Caco-2 (cell line): ENCODE results near the gene PRPF39. TPM values are rescaled to one million over a fixed set of nuclear protein-coding genes. Genes with fewer than 3 reads are reported as not detected.

Source experiments
- BruUV-seq: library from RNA; stranded (reverse); fragments of 400-500 nt; replicated peaks from 2 replicates; lab custom pipeline; 2021; lab: Mats Ljungman, UMichigan
- CTCF ChIA-PET: fragments of 300-600 bp; sonication (Branson Sonifier 250); formaldehyde crosslinking; loops from one replicate; lab custom pipeline; 2022; ENCODE audit warnings: antibody characterized with exemption; lab: Charles Lee
- POLR2A ChIA-PET: fragments of 300-600 bp; sonication (Branson Sonifier 250); formaldehyde crosslinking; loops from one replicate; lab custom pipeline; 2022; ENCODE audit warnings: antibody characterized with exemption; lab: Charles Lee
- DNase-seq, 2 experiments: peaks; one replicate each; pipeline versions ENCODE4 v3.0.0 to v3.0.0-alpha.2; 2020 to 2022
- H3K27me3 ChIP-seq: replicated peaks from 2 replicates; pipeline ENCODE4 v1.6.0; 2011; ENCODE audit warnings: low read length; ENCODE audit not compliant: control insufficient read depth, insufficient read depth
- H3K36me3 ChIP-seq: 2 replicates; pipeline ENCODE4 v1.5.1; 2011; ENCODE audit warnings: low read length; ENCODE audit not compliant: control insufficient read depth, insufficient read depth
- H3K4me1 ChIP-seq: fragments of 250-450 bp; sonication (Bioruptor Pico); 2 replicates; pipeline ENCODE4 v1.5.1; 2020; ENCODE audit warnings: mild to moderate bottlenecking
- H3K4me3 ChIP-seq: 2 replicates; pipeline ENCODE4 v1.5.1; 2011; ENCODE audit warnings: low read depth, mild to moderate bottlenecking, control low read depth, low read length
- H3K9me3 ChIP-seq: fragments of 250-450 bp; sonication (Bioruptor Pico); 2 replicates; pipeline ENCODE4 v1.5.1; 2020; ENCODE audit warnings: mild to moderate bottlenecking, moderate library complexity
- H3K27ac Mint-ChIP-seq: one replicate; pipeline ENCODE4 v1.8.0; 2022; ENCODE audit warnings: mixed read lengths; ENCODE audit not compliant: unreplicated experiment
- H3K27me3 Mint-ChIP-seq: one replicate; pipeline ENCODE4 v1.8.0; 2022; ENCODE audit warnings: mixed read lengths; ENCODE audit not compliant: insufficient read depth, unreplicated experiment
- H3K36me3 Mint-ChIP-seq: one replicate; pipeline ENCODE4 v1.8.0; 2022; ENCODE audit warnings: mild to moderate bottlenecking, mixed read lengths; ENCODE audit not compliant: insufficient read depth, unreplicated experiment
- H3K4me1 Mint-ChIP-seq: one replicate; pipeline ENCODE4 v1.8.0; 2022; ENCODE audit warnings: low read depth, mixed read lengths; ENCODE audit not compliant: unreplicated experiment
- H3K4me3 Mint-ChIP-seq: one replicate; pipeline ENCODE4 v1.8.0; 2022; ENCODE audit warnings: mild to moderate bottlenecking, moderate library complexity, mixed read lengths; ENCODE audit not compliant: unreplicated experiment
- H3K9me3 Mint-ChIP-seq: one replicate; pipeline ENCODE4 v1.8.0; 2022; ENCODE audit warnings: mixed read lengths; ENCODE audit not compliant: unreplicated experiment
- intact Hi-C: fragments of 100-400 bp; cut with micrococcal nuclease; formaldehyde crosslinking; loops from one replicate; pipeline ENCODE4 v1.10.0; 2022; ENCODE audit not compliant: unreplicated experiment
- total RNA-seq: library from RNA; stranded (reverse); gene quantifications from 2 replicates; pipeline ENCODE4 v1.2.3, GENCODE V29; 2022
- TF ChIP-seq, protein P1 (sequence below), 2 experiments: fragments of 200-600 bp in 1 of 2; IDR thresholded peaks; 1 replicate in 1 of 2; 2 replicates in 1 of 2; pipeline versions ENCODE4 v1.5.1 to v1.8.0; 2011 to 2022; ENCODE audit warnings: antibody characterized with exemption in 1 of 2, control low read depth in 1 of 2, inconsistent platforms in 1 of 2, low read depth in 1 of 2, low read length in 1 of 2, mild to moderate bottlenecking in 1 of 2, moderate library complexity in 1 of 2; ENCODE audit not compliant: insufficient read depth in 1 of 2, severe bottlenecking in 1 of 2, unreplicated experiment in 1 of 2

The PRPF39 gene
- total RNA-seq, 1 experiment from 2014 or later = 22.3 TPM

- H3K36me3 Mint-ChIP-seq = no peaks in the 10 kb centered on the region
- Histone ChIP-seq H3K9me3 (no peaks in the 10 kb centered on the region), H3K36me3 (no peaks in the 10 kb centered on the region), H3K27me3 (no peaks in the 10 kb centered on the region), H3K4me3 (no peak overlapping the region), H3K4me1 (no peaks in the 10 kb centered on the region)
- H3K4me1 Mint-ChIP-seq = no peaks in the 10 kb centered on the region
- H3K27ac Mint-ChIP-seq = no peak overlapping the region
- intact Hi-C loops = no loop called here
- no TSS peak for BruUV-seq
- TF ChIP-seq, protein P1, sequence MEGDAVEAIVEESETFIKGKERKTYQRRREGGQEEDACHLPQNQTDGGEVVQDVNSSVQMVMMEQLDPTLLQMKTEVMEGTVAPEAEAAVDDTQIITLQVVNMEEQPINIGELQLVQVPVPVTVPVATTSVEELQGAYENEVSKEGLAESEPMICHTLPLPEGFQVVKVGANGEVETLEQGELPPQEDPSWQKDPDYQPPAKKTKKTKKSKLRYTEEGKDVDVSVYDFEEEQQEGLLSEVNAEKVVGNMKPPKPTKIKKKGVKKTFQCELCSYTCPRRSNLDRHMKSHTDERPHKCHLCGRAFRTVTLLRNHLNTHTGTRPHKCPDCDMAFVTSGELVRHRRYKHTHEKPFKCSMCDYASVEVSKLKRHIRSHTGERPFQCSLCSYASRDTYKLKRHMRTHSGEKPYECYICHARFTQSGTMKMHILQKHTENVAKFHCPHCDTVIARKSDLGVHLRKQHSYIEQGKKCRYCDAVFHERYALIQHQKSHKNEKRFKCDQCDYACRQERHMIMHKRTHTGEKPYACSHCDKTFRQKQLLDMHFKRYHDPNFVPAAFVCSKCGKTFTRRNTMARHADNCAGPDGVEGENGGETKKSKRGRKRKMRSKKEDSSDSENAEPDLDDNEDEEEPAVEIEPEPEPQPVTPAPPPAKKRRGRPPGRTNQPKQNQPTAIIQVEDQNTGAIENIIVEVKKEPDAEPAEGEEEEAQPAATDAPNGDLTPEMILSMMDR (IDR thresholded peaks at IDR 0.05; ENCODE audit: insufficient read depth in 1 of 2, low read depth in 1 of 2, low read length in 1 of 2, severe bottlenecking in 1 of 2, unreplicated experiment in 1 of 2) = no peak
- H3K27me3 Mint-ChIP-seq = no peaks in the 10 kb centered on the region
- no peak for DNase-seq
- no peaks in the 10 kb centered on the region for H3K9me3 Mint-ChIP-seq
- POLR2A ChIA-PET = no interaction called here
- CTCF ChIA-PET = no interaction called here
- H3K4me3 Mint-ChIP-seq = no peak overlapping the region
Measured at GRCh38 chr14:45065956-45066355, 18.0 kb upstream of the PRPF39 start.

DNA sequence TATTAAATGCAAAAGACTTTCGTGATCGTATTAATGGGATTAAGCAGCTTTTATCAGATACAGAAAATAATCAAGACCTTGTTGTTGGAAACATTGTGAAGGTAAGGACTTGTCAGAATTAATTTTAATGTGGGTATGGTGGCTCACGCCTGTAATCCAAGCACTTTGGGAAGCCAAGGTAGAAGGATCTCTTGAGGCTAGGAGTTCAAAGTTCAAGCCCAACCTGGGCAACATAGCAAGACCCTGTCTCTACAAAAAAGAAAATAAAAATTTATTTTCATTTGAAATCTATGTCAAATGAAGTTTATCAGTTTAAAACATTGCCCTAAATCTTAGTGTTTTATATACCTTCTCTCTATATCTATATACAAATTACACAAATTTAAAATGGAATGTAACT lies 17.2 kb upstream of the PRPF39 start:
- Mint-ChIP-seq H3K27me3 (no peaks in the 10 kb centered on the region), H3K36me3 (no peaks in the 10 kb centered on the region), H3K4me1 (no peaks in the 10 kb centered on the region), H3K4me3 (no peak overlapping the region), H3K27ac (no peak overlapping the region), H3K9me3 (no peaks in the 10 kb centered on the region)
- TF ChIP-seq, protein P1 (IDR thresholded peaks at IDR 0.05; ENCODE audit: insufficient read depth in 1 of 2, low read depth in 1 of 2, low read length in 1 of 2, severe bottlenecking in 1 of 2, unreplicated experiment in 1 of 2) = no peak
- no peaks in the 10 kb centered on the region for H3K36me3 ChIP-seq
- ChIA-PET CTCF (no interaction called here), POLR2A (no interaction called here)
- no peak for DNase-seq
- no peaks in the 10 kb centered on the region for H3K9me3 ChIP-seq
- H3K4me3 ChIP-seq = no peak overlapping the region
- no peaks in the 10 kb centered on the region for H3K4me1 ChIP-seq
- no TSS peak for BruUV-seq
- no peaks in the 10 kb centered on the region for H3K27me3 ChIP-seq
- intact Hi-C loops = no loop called here

- Histone ChIP-seq H3K36me3 (no peaks in the 10 kb centered on the region), H3K4me1 (no peaks in the 10 kb centered on the region), H3K27me3 (no peaks in the 10 kb centered on the region), H3K9me3 (no peaks in the 10 kb centered on the region), H3K4me3 (no peak overlapping the region)
- no peaks in the 10 kb centered on the region for H3K9me3 Mint-ChIP-seq
- intact Hi-C loops = no loop called here
- ChIA-PET POLR2A (no interaction called here), CTCF (no interaction called here)
- H3K36me3 Mint-ChIP-seq = no peaks in the 10 kb centered on the region
- TF ChIP-seq, protein P1 (IDR thresholded peaks at IDR 0.05; ENCODE audit: insufficient read depth in 1 of 2, low read depth in 1 of 2, low read length in 1 of 2, severe bottlenecking in 1 of 2, unreplicated experiment in 1 of 2) = no peak
- H3K4me3 Mint-ChIP-seq = no peak overlapping the region
- no peak for DNase-seq
- no peak overlapping the region for H3K27ac Mint-ChIP-seq
- H3K4me1 Mint-ChIP-seq = no peaks in the 10 kb centered on the region
- no peaks in the 10 kb centered on the region for H3K27me3 Mint-ChIP-seq
- BruUV-seq = no TSS peak
Measured at GRCh38 chr14:45068396-45068795, 15.5 kb upstream of the PRPF39 start.
